GM19351 (cell line): ENCODE data around the gene RSPRY1.
"Not testable (repeated sequence)": the region's sequence is repeated elsewhere in the genome, so short reads cannot be mapped to it uniquely, and the experiment has no call there.

Experiments used
- ATAC-seq: cut with Tn5 transposase; IDR thresholded peaks from one replicate; pipeline ENCODE4 v1.9.1; 2021; ENCODE audit warnings: mild to moderate bottlenecking, moderate library complexity; ENCODE audit not compliant: unreplicated experiment

The RSPRY1 gene

GRCh38 chr16:57252148-57252721 lies 66.1 kb downstream of the RSPRY1 start:
- ATAC-seq: no peak

- ATAC-seq: no peak
These were observed 67.3 kb downstream of the RSPRY1 start for GRCh38 chr16:57253466-57253865.

GRCh38 chr16:57255686-57256415 lies 69.7 kb downstream of the RSPRY1 start:
- no peak for ATAC-seq

GRCh38 chr16:57256601-57257395 lies 70.7 kb downstream of the RSPRY1 start:
- no peak for ATAC-seq

- no peak for ATAC-seq
These were observed 71.4 kb downstream of the RSPRY1 start for GRCh38 chr16:57257455-57258070.

GRCh38 chr16:57258226-57258909 lies 72.2 kb downstream of the RSPRY1 start:
- no peak for ATAC-seq

GRCh38 chr16:57258910-57259475 lies 72.9 kb downstream of the RSPRY1 start:
- no peak for ATAC-seq

- peak; percentile 50 for ATAC-seq
These were observed 74.3 kb downstream of the RSPRY1 start for GRCh38 chr16:57260294-57260929.

- ATAC-seq: no peak
These were observed 75.7 kb downstream of the RSPRY1 start for GRCh38 chr16:57261806-57262205.

- no peak for ATAC-seq
These were observed 76.9 kb downstream of the RSPRY1 start for GRCh38 chr16:57262841-57263540.

GRCh38 chr16:57263541-57264351 lies 77.6 kb downstream of the RSPRY1 start:
- no peak for ATAC-seq

GRCh38 chr16:57264381-57264780 lies 78.3 kb downstream of the RSPRY1 start:
- ATAC-seq: no peak

GRCh38 chr16:57264950-57265371 lies 78.8 kb downstream of the RSPRY1 start:
- no peak for ATAC-seq

- no peak for ATAC-seq
These were observed 79.9 kb downstream of the RSPRY1 start for GRCh38 chr16:57265850-57266530.

GRCh38 chr16:57266531-57267260 lies 80.6 kb downstream of the RSPRY1 start:
- ATAC-seq: no peak

GRCh38 chr16:57267343-57267742 lies 81.2 kb downstream of the RSPRY1 start:
- ATAC-seq: not testable (repeated sequence)
